CMK (cell line): ENCODE data around the gene OAS2.
"Not testable (repeated sequence)": the region's sequence is repeated elsewhere in the genome, so short reads cannot be mapped to it uniquely, and the experiment has no call there.

Experiments used
- DNase-seq: peaks from one replicate; pipeline ENCODE4 v3.0.0-alpha.2; 2010; ENCODE audit warnings: low read depth

OAS2 gene

GRCh38 chr12:112948806-112949205, 29.5 kb upstream of the OAS2 start:
- no peak for DNase-seq

GRCh38 chr12:112950701-112951100, 27.6 kb upstream of the OAS2 start:
- DNase-seq = no peak

GRCh38 chr12:112957125-112957524, 21.2 kb upstream of the OAS2 start:
- DNase-seq = not testable (repeated sequence)

GRCh38 chr12:112961074-112961473, 17.2 kb upstream of the OAS2 start:
- no peak for DNase-seq

GRCh38 chr12:112961536-112961935, 16.8 kb upstream of the OAS2 start:
- no peak for DNase-seq

- DNase-seq = no peak
Observed at GRCh38 chr12:112962561-112962960, 15.8 kb upstream of the OAS2 start.

- DNase-seq = no peak
Observed at GRCh38 chr12:112963227-112963861, 15.0 kb upstream of the OAS2 start.

GRCh38 chr12:112964067-112964670, 14.2 kb upstream of the OAS2 start:
- no peak for DNase-seq

- no peak for DNase-seq
Observed at GRCh38 chr12:112964915-112965314, 13.4 kb upstream of the OAS2 start.

- no peak for DNase-seq
Observed at GRCh38 chr12:112965643-112966042, 12.7 kb upstream of the OAS2 start.

GRCh38 chr12:112967306-112967705, 11.0 kb upstream of the OAS2 start:
- DNase-seq = no peak

- DNase-seq = no peak
Observed at GRCh38 chr12:112967858-112968257, 10.5 kb upstream of the OAS2 start.

- DNase-seq = no peak
Observed at GRCh38 chr12:112969547-112970306, 8.6 kb upstream of the OAS2 start.

- no peak for DNase-seq
Observed at GRCh38 chr12:112970391-112970790, 7.9 kb upstream of the OAS2 start.

- DNase-seq = no peak
Observed at GRCh38 chr12:112971248-112971647, 7.1 kb upstream of the OAS2 start.

GRCh38 chr12:112973011-112973735, 5.1 kb upstream of the OAS2 start:
- no peak for DNase-seq

- no peak for DNase-seq
Observed at GRCh38 chr12:112973818-112974231, 4.5 kb upstream of the OAS2 start.

GRCh38 chr12:112974904-112975303, 3.4 kb upstream of the OAS2 start:
- no peak for DNase-seq

GRCh38 chr12:112977139-112977538, 1.2 kb upstream of the OAS2 start:
- DNase-seq = no peak

- no peak for DNase-seq
Observed at GRCh38 chr12:112977641-112978040, 678 bp upstream of the OAS2 start.

- DNase-seq = no peak
Observed at GRCh38 chr12:112979041-112979680, 842 bp downstream of the OAS2 start.

- no peak for DNase-seq
Observed at GRCh38 chr12:112980491-112981158, 2.3 kb downstream of the OAS2 start.
